Right lobe of liver (tissue), 6 donors: ENCODE results near the gene TSPAN12. TPM values are rescaled to one million over a fixed set of nuclear protein-coding genes. Genes with fewer than 3 reads are reported as not detected.
A peak's percentile ranks its signal among the peaks of the same experiment; 100 is the strongest.

Source experiments
- ATAC-seq, 4 donors: fragments of 200-7000 bp; cut with Tn5 transposase; one replicate each; pipeline ENCODE4 v1.9.1; 2020; ENCODE audit warnings: mild to moderate bottlenecking in 4 of 4, moderate library complexity in 4 of 4
- DNase-seq, 3 donors: peaks; one replicate each; pipeline ENCODE4 v3.0.0-alpha.2; 2020
- H3K27ac ChIP-seq, 3 donors: fragments of 200-600 bp; one replicate each; pipeline ENCODE4 v1.8.0; 2022
- H3K27me3 ChIP-seq, 2 donors: fragments of 200-600 bp; one replicate each; pipeline ENCODE4 v1.8.0; 2022
- H3K36me3 ChIP-seq, 4 donors: fragments of 200-600 bp; sonication (generic) in 1 of 4; one replicate each; pipeline versions ENCODE4 v1.5.1 to v1.8.0; 2017 to 2022; ENCODE audit warnings: control low read depth in 1 of 4
- H3K4me1 ChIP-seq, 4 donors: fragments of 200-600 bp; sonication (generic) in 1 of 4; one replicate each; pipeline versions ENCODE4 v1.5.1 to v1.8.0; 2017 to 2022; ENCODE audit warnings: control low read depth in 1 of 4
- H3K4me3 ChIP-seq, 3 donors: fragments of 200-600 bp; one replicate each; pipeline ENCODE4 v1.8.0; 2022
- H3K9me3 ChIP-seq, 4 donors: fragments of 200-600 bp; sonication (generic) in 1 of 4; one replicate each; pipeline versions ENCODE4 v1.5.1 to v1.8.0; 2017 to 2022; ENCODE audit warnings: control low read depth in 1 of 4
- CTCF ChIP-seq, 4 donors: fragments of 200-600 bp in 3 of 4; fragments of 450-650 bp in 1 of 4; IDR thresholded peaks; one replicate each; pipeline versions ENCODE4 v1.5.1 to v1.8.0; 2016 to 2022; ENCODE audit warnings: antibody characterized with exemption in 4 of 4, mild to moderate bottlenecking in 2 of 4
- POLR2A ChIP-seq: fragments of 450-650 bp; IDR thresholded peaks from one replicate; pipeline ENCODE4 v1.6.1; 2017; ENCODE audit warnings: antibody characterized with exemption, mild to moderate bottlenecking
- WGBS: methylation state at CpG from one replicate; pipeline ENCODE4 v1.1.6; 2018; ENCODE audit warnings: low coverage, low lambda C conversion rate; ENCODE audit not compliant: insufficient coverage; ENCODE audit errors: missing lambda C conversion rate; 5-methylcytosine and 5-hydroxymethylcytosine counted together
- intact Hi-C, 2 donors: fragments of 100-400 bp; cut with DNase I; formaldehyde crosslinking; loops; one replicate each; pipeline versions ENCODE4 v1.11.2 to v1.14.1; 2022
- total RNA-seq, 6 experiments: library from RNA; depleted of rRNA in 2 of 6; stranded (reverse); fragments of >200 nt in 2 of 6; fragmentation: NEBNext Ultra II Directional in 3 of 6; extraction: Animal tissue kit (Norgen Biotek cat#: 25700) in 3 of 6; gene quantifications; one replicate each; pipeline versions ENCODE4 v1.1.0 to v1.2.4, GENCODE V29; 2016 to 2023
- donor health status: DM: no; HTN: yes; CAD: no.
- donor health status: DM: no; HTN: no; CAD: no.
- donor health status: DM: no; HTN: no; CAD: no.
- donor health status: DM: no; HTN: yes; CAD: no.
- donor health status: DM: no; HTN: yes; CAD: no.

TSPAN12 gene
- total RNA-seq, 6 experiments from 2014 or later = 10.7 to 14.4 (median 12.6) TPM

DNA sequence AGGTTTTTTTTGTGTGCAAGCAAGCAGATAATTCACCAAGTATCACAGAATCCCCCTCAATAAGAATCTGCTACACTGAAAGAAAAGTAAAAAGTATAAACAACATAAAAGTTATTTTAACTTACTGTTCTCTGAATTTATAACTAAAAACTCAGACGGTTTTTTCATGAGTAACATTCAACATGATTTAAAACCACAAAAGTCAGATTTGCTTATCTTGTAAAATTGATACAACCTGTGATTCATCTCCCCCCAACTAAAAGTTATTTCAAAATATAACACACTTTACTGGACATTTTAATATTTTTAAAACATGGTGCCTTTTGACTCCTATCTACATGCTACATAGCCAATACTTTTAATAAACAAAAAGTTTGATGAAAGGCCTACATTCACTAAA is 32.8 kb downstream of the TSPAN12 start:
- TF ChIP-seq POLR2A (no peak), CTCF (IDR thresholded peaks at IDR 0.05) (no peak)
- WGBS = 45% methylated on average over 1 of the region's 1 CpG
- no peak for ATAC-seq
- Histone ChIP-seq H3K9me3 (no peaks in the 10 kb centered on the region), H3K4me3 (no peak overlapping the region), H3K4me1 (peaks cover 0 to 26% (median 0%) of the 10 kb centered on the region in 4 donors), H3K27me3 (no peaks in the 10 kb centered on the region), H3K36me3 (no peaks in the 10 kb centered on the region), H3K27ac (no peak overlapping the region)
- intact Hi-C loops = no loop called here
- DNase-seq = no peak

DNA sequence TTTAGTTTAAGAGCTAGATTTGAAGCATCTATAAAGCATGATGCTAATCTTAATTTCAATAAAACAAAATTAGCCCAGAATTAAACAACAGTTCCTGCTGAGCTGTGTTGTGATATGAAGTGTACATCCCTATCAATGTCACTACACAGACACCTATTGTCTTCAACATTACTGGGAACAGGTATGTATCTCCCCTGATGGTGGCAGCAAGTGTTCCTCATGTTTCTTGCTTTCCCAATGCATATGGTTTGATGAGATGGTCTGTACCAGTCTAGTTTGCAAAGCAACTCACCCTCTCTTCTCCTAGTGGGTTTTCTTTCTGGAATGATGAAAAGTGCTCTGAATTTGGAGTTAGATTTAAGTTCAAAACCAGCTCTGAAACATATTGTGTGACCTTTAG is 38.1 kb downstream of the TSPAN12 start:
- Histone ChIP-seq H3K27me3 (no peaks in the 10 kb centered on the region), H3K36me3 (no peaks in the 10 kb centered on the region), H3K9me3 (no peaks in the 10 kb centered on the region), H3K4me3 (no peak overlapping the region), H3K27ac (no peak overlapping the region), H3K4me1 (no peaks in the 10 kb centered on the region)
- DNase-seq (no peak), ATAC-seq (peak in 3 of 4 donors; percentile 44 to 59 (median 49))
- intact Hi-C loops = no loop called here
- TF ChIP-seq POLR2A (no peak), CTCF (IDR thresholded peaks at IDR 0.05) (no peak)

DNA sequence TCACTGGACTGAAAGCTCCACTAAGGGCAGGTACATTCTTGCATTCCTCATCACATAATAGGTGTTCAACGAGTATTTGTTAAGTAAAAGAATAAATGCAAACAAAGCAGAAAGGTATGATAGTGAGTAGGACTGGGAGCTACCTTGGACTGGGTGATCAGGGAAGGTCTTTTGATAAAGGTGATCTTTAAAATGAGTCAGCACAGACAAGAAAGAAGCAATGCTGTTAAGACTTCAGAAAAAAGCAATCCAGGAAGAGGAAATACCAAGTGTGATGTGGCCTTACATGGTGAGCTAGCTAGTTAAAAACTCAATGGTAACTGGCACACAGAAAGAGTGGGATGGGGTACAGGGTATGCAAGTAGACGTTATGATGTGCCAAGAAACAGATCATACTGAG is 40.1 kb downstream of the TSPAN12 start:
- DNase-seq (no peak), ATAC-seq (no peak)
- Histone ChIP-seq H3K9me3 (no peaks in the 10 kb centered on the region), H3K36me3 (no peaks in the 10 kb centered on the region), H3K27me3 (no peaks in the 10 kb centered on the region), H3K4me1 (no peaks in the 10 kb centered on the region), H3K27ac (no peak overlapping the region), H3K4me3 (no peak overlapping the region)
- TF ChIP-seq POLR2A = no peak
- no peak for TF ChIP-seq CTCF (IDR thresholded peaks at IDR 0.05)
- intact Hi-C loops = no loop called here
- WGBS = 87% methylated on average over 2 of the region's 2 CpGs

DNA sequence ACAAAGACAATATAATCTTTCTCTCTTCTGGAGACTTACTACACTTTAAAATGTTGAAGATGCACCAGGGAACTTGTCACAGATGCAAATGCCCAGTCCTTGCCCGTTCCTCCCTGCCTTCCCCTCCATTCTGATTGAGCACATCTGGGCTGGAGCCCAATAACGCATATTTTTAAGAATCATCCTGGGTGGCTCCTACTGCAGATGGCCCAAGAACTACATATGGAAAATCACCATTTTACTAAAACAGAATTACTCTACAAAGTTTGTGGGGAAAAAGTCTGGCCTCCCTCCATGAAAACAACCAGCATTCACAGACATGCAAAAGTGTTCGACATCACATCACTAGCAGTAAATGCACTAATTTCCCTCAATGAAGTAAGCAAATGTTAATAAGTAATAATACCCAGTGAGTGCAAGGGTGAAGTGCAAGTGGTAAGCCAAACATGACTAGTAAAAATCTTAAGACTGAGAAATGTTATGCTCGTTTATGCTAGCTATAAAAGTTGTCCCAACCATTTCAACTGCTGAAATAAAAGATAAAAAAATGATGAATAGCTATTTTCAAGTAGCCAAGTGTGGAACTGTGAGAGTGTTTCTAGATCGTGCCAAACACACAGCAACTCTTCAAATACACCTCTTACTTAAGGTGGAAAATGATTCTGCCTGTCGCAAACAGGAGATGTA is 43.5 kb downstream of the TSPAN12 start:
- no peak for DNase-seq
- Histone ChIP-seq H3K27me3 (no peaks in the 10 kb centered on the region), H3K27ac (no peak overlapping the region), H3K4me3 (no peak overlapping the region), H3K36me3 (no peaks in the 10 kb centered on the region), H3K9me3 (no peaks in the 10 kb centered on the region), H3K4me1 (no peaks in the 10 kb centered on the region)
- WGBS = 78% methylated on average over 6 of the region's 6 CpGs
- intact Hi-C loops = no loop called here
- ATAC-seq = no peak
- no peak for TF ChIP-seq POLR2A
- TF ChIP-seq CTCF (IDR thresholded peaks at IDR 0.05) = no peak
